Glutamatergic neuron (in vitro differentiated cells): ENCODE measurements around the gene CLDN5. TPM values are rescaled to one million over a fixed set of nuclear protein-coding genes. Genes with fewer than 3 reads are reported as not detected.

Experiments used
- DNase-seq: peaks from one replicate; pipeline ENCODE4 v3.0.0; 2022
- H3K27ac Mint-ChIP-seq: one replicate; pipeline ENCODE4 v1.8.0; 2020; ENCODE audit warnings: mild to moderate bottlenecking, mixed read lengths, inconsistent platforms; ENCODE audit not compliant: unreplicated experiment
- H3K27me3 Mint-ChIP-seq: one replicate; pipeline ENCODE4 v1.8.0; 2020; ENCODE audit warnings: mild to moderate bottlenecking, moderate library complexity, mixed read lengths, inconsistent platforms; ENCODE audit not compliant: unreplicated experiment
- H3K36me3 Mint-ChIP-seq: one replicate; pipeline ENCODE4 v1.8.0; 2020; ENCODE audit warnings: mild to moderate bottlenecking, mixed read lengths, inconsistent platforms; ENCODE audit not compliant: unreplicated experiment
- H3K4me1 Mint-ChIP-seq: one replicate; pipeline ENCODE4 v1.8.0; 2020; ENCODE audit warnings: mild to moderate bottlenecking, low read depth, mixed read lengths, inconsistent platforms; ENCODE audit not compliant: unreplicated experiment
- H3K4me3 Mint-ChIP-seq: one replicate; pipeline ENCODE4 v1.8.0; 2020; ENCODE audit warnings: mild to moderate bottlenecking, mixed read lengths, inconsistent platforms; ENCODE audit not compliant: unreplicated experiment
- H3K9me3 Mint-ChIP-seq: one replicate; pipeline ENCODE4 v1.8.0; 2020; ENCODE audit warnings: mild to moderate bottlenecking, moderate library complexity, mixed read lengths, inconsistent platforms; ENCODE audit not compliant: unreplicated experiment
- total RNA-seq: library from RNA; stranded (reverse); fragmentation: NEBNext Ultra II Directional; extraction: Animal tissue kit (Norgen Biotek cat#: 25700); gene quantifications from one replicate; pipeline ENCODE4 v1.2.1, GENCODE V29; 2021; ENCODE audit not compliant: unreplicated experiment
- TF ChIP-seq, protein P1 (sequence below): fragments of 200-600 bp; sonication (generic); IDR thresholded peaks from one replicate; pipeline ENCODE4 v1.5.0; 2021; ENCODE audit not compliant: partially characterized antibody, unreplicated experiment

The CLDN5 gene
- total RNA-seq, 1 donor from 2014 or later, result 7.4 TPM

DNA sequence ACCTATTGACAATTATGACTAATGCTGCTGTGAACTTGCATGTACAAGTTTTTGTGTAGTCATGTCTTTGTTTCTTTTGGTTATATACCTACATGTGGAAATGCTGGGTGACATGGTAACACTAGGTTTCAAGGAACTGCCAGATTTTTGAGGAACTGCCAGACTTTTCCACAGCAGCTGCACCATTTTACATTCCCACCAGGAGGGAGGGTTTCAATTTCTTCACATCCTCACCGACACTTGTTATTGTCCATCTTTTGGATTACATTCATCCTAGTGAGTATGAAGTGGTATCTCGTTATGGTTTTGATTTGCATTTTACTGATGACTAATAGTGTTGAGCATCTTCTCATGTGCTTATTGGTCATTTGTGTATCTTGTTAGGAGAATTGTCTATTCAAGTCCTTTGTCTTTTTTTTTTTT, 13.3 kb downstream of the CLDN5 start:
- Mint-ChIP-seq H3K4me3 (no peak overlapping the region), H3K36me3 (peaks cover 6% of the 10 kb centered on the region)
- TF ChIP-seq, protein P1, sequence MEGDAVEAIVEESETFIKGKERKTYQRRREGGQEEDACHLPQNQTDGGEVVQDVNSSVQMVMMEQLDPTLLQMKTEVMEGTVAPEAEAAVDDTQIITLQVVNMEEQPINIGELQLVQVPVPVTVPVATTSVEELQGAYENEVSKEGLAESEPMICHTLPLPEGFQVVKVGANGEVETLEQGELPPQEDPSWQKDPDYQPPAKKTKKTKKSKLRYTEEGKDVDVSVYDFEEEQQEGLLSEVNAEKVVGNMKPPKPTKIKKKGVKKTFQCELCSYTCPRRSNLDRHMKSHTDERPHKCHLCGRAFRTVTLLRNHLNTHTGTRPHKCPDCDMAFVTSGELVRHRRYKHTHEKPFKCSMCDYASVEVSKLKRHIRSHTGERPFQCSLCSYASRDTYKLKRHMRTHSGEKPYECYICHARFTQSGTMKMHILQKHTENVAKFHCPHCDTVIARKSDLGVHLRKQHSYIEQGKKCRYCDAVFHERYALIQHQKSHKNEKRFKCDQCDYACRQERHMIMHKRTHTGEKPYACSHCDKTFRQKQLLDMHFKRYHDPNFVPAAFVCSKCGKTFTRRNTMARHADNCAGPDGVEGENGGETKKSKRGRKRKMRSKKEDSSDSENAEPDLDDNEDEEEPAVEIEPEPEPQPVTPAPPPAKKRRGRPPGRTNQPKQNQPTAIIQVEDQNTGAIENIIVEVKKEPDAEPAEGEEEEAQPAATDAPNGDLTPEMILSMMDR, result no peak

DNA sequence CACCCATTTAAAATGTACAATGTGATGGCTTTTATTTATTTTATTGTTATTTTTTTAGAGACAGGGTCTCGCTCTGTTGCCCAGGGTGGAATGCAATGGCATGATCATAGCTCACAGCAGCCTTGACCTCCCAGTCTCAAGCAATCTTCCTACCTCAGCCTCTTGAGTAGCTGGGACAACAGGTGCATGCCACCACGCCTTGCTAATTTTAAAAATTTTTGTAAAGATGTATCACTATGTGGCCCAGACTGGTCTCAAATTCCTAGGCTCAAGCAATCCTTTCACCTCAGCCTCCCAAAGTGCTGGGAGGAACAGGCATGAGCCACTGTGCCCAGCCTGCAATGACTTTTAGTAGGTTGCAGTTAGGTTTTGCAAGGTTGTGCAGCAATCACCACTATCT, 14.3 kb downstream of the CLDN5 start:
- Mint-ChIP-seq H3K27ac (no peak overlapping the region), H3K36me3 (peaks cover 6% of the 10 kb centered on the region), H3K9me3 (peaks cover 7% of the 10 kb centered on the region), H3K27me3 (peaks cover 9% of the 10 kb centered on the region), H3K4me3 (no peak overlapping the region), H3K4me1 (peaks cover 14% of the 10 kb centered on the region)
- TF ChIP-seq, protein P1, result no peak
- no peak for DNase-seq

More for the DNA sequence above, 13.3 kb downstream of the CLDN5 start:
- peaks cover 16% of the 10 kb centered on the region for H3K27me3 Mint-ChIP-seq
- peaks cover 14% of the 10 kb centered on the region for H3K9me3 Mint-ChIP-seq
- peaks cover 18% of the 10 kb centered on the region for H3K4me1 Mint-ChIP-seq
- no peak overlapping the region for H3K27ac Mint-ChIP-seq
- DNase-seq, result no peak

DNA sequence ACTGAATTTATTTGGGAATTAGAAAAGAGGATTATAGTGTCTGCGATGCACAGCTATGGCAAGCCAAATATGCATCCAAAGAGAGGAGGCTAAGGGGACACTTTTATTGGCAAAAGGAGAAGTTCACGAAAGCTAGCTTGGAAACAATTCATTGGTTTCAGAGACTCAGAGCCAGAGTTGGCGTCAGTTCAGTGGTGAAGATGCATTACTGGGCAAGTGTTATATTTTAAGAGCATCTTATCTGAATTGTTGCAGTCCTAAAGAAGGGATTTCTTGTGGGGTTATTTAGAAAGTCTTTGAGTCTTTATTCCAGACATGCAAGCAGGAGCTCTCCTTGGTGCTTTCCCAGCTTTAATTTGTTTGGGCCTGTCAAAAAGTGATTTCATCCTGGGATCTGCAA, 15.0 kb downstream of the CLDN5 start:
- TF ChIP-seq, protein P1, result no peak
- DNase-seq, result no peak
- peaks cover 5% of the 10 kb centered on the region for H3K27me3 Mint-ChIP-seq
- no peak overlapping the region for H3K27ac Mint-ChIP-seq
- H3K36me3 Mint-ChIP-seq, result peaks cover 6% of the 10 kb centered on the region
- peaks cover 2% of the 10 kb centered on the region for H3K9me3 Mint-ChIP-seq
- H3K4me1 Mint-ChIP-seq, result peaks cover 8% of the 10 kb centered on the region
- no peak overlapping the region for H3K4me3 Mint-ChIP-seq

DNA sequence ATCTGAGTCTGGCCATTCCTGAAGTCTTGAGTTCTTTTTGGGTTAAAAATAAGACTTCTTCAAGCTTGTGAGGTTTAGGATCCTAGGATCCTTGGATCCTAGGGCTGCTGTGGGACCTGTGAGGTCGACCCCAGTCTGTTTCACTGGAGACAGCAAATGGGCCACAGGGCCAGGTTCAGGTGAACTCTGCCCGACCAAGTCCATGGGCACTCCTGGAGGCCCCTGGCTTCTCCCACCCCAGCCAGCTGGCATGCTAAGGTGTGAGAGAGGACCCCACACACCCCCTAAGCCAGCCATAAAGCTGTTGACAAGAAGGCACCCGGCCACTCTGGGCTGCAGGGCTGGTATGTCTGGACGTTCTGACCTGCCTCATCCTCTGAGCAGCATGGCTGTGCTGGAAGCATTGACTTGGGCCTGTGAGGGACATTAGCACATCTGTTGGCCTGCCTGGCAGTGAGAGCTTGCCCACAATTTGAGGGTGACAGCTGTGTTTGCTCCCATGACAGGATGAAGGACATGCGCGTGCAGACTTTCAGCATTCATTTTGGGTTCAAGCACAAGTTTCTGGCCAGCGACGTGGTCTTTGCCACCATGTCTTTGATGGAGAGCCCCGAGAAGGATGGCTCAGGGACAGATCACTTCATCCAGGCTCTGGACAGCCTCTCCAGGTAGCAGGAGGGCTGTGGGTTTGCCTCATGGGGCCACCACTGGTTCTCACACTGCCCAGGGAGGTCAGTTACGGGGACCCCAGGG, 16.0 kb downstream of the CLDN5 start:
- Mint-ChIP-seq H3K36me3 (peaks cover 2% of the 10 kb centered on the region), H3K27ac (no peak overlapping the region), H3K9me3 (no peaks in the 10 kb centered on the region), H3K27me3 (peaks cover 3% of the 10 kb centered on the region), H3K4me3 (no peak overlapping the region), H3K4me1 (peaks cover 8% of the 10 kb centered on the region)
- DNase-seq, result no peak
- TF ChIP-seq, protein P1, result no peak

DNA sequence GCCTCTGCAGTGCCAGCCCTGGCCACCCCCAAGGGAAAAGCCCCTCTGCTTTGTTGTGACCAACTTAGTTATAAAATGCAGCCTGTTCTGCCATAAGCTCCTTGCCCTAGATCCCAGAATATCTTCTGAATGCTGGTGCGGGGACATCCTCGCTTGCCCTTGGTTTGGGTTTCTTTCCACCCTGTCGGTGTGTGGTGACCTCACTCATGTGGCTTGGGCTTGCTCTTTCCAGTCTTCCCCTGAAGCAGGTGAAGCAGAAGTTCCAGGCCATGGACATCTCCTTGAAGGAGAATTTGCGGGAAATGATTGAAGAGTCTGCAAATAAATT, 16.7 kb downstream of the CLDN5 start:
- TF ChIP-seq, protein P1, result no peak
- H3K4me3 Mint-ChIP-seq, result no peak overlapping the region
- H3K4me1 Mint-ChIP-seq, result peaks cover 8% of the 10 kb centered on the region
- H3K36me3 Mint-ChIP-seq, result no peaks in the 10 kb centered on the region
- no peaks in the 10 kb centered on the region for H3K9me3 Mint-ChIP-seq
- H3K27me3 Mint-ChIP-seq, result peaks cover 3% of the 10 kb centered on the region
- no peak overlapping the region for H3K27ac Mint-ChIP-seq
- no peak for DNase-seq
